SIG-M5 (cell line): ENCODE results near the gene OXNAD1.
A peak's percentile ranks its signal among the peaks of the same experiment; 100 is the strongest.
"Not testable (repeated sequence)": the region's sequence is repeated elsewhere in the genome, so short reads cannot be mapped to it uniquely, and the experiment has no call there.

Source experiments
- DNase-seq: peaks from one replicate; lab custom pipeline; 2025; lab: John Stamatoyannopoulos, UW

Gene OXNAD1

DNA sequence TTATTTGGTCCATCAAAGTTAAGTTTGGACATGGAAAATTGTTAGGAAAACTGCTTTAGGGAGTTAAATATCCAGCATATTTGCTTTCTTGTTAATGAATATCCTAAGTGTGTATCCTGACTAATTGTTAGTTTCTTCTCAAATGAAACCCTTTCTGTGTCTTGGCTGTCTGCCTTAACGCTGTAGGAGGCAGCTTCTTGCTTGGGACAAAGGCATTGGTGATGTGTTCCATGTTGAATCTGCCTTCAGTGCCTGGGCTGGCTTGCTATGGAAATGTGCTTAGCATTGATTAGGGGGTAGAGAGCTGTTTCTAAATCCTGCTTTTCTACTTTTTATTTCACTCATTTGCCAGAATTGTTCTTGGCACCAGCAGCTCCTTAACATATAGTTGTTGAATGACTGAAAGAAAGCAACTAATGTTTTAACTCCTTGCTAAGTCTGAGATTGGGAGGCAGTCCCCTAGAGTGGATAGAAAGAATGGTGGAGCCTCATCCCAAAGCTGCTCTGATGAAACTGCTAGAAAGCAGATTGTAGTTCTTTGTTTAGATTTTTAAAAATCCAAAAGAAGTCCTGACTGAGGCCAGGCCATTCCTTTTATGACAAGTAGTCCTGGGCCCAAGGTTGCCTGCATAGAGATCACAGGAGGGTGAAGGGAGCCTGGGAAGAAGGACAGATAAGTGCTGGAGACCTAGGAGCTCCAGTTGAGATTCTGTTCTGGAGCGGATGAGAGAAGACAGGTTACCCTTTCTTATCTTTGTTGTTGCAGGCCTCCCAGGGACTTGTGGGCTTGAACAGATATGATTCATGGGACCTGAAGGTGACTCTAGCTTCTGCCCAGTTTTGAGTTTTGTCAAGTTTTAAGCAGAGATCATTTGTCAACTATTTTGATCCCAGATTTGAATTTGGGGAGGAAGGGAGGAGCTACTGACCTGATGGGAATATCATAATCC lies 39.3 kb downstream of the OXNAD1 start:
- no peak for DNase-seq

GRCh38 chr3:16305111-16305541 lies 40.1 kb downstream of the OXNAD1 start:
- DNase-seq = no peak

DNA sequence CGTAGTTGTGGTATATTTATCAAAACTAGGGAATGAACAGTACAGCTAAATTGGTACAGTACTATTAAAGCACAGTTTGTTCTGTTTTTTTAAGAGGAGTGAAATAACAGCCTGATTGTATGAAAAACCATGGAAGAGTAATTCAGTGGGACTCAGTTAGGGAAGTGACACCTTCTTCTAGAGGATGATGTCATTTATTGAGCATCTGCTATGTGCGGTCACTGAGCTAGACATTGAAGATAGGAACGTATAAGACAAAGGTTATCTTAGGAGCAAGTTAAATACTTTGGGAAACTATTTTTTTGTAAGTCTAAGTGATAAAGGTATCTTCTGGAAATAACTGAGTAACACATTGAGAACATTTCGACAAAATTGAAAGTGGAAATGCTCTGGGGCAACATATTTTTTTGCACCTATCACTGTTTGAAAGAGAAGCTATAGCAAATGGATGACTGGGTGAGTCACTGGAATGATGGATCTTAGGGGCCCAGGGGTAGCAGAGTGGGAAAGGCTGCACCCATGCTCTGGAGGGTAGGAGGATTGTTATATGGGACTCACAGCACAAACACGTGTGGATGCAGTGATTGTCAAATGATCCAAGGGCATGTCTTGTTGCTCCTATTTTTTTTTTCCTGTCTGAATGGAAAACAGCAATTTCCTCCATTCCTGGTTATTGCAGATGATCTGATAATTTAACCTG lies 43.0 kb downstream of the OXNAD1 start:
- no peak for DNase-seq

DNA sequence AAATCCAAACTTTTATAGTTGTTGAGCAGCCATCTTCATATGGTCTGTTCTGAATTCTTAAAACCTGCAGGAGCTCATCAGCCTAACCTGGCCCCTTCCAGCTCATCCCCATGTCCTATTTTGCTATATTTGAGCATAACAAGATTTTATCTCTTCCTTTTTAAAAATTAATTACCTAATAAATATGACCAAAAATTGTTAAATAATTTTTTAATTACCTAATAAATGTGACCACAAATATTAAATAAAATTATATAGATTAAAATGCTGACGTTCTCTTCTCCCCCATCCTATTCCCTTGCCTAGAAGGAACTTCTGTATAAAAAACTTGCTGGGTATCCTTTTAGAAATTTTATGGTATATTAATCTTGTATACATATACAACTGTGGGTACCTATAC lies 43.7 kb downstream of the OXNAD1 start:
- DNase-seq = no peak

GRCh38 chr3:16309558-16309957 lies 44.5 kb downstream of the OXNAD1 start:
- DNase-seq = no peak

GRCh38 chr3:16310486-16310885 lies 45.5 kb downstream of the OXNAD1 start:
- DNase-seq = not testable (repeated sequence)

- peak; percentile 14 for DNase-seq
Observed at GRCh38 chr3:16311960-16312451, 47.0 kb downstream of the OXNAD1 start.

GRCh38 chr3:16313886-16314645 lies 49.1 kb downstream of the OXNAD1 start:
- no peak for DNase-seq

DNA sequence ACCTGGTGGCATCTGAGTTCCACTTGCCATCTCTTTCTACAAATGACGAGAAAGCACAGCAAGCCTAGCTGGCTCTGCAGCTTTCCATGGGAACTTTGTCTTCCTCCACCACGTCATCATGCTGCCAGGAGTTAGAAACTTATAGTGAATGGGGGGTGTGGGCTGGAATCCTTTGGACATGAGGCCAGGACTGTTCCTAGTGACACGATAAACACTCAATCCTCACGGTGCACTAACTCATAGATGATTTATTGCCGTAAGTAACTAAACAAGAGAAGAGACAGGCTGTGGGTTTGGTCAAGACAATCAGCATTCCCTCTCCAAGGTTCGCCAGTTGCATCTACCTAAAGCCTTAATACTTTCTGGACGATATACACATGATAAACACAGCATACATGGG lies 50.6 kb downstream of the OXNAD1 start:
- no peak for DNase-seq

DNA sequence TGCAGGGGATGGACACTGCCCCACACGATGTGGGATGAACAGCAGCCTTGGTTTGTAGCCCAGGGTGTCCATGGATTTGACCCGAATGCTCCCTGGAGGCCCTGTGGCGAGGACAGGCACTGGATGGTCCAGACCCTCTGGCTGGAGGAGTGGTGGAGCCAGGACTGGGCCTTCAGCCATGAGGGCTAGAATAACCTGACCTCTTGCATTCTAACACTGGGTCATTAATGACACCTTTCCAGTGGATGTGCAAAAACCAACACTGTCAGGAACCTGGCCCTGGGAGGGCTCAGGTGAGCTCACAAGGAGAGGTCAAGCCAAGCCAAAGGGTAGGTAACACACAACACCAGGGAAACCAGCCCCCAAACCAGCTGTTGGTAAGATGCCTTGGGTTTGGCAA lies 51.4 kb downstream of the OXNAD1 start:
- no peak for DNase-seq

GRCh38 chr3:16316847-16317560 lies 52.0 kb downstream of the OXNAD1 start:
- DNase-seq = no peak

DNA sequence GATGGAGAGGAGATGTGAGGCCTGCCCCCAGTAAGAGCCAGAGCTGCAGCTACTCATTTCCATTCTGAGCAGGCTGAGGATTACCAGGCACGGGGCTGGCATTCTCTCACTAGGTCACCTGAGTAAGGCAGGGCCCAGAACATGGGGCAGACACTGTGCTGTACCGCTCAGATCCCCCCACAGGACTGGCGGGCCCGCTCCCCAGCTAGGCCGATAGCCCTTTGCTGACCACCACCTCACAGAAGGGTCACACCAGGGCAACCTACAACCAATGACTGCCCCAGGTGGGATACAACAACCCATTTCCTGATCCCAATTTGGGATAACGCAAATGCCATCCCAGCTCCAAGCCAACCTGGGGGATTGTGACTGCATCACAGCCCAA lies 52.5 kb downstream of the OXNAD1 start:
- DNase-seq = no peak

- DNase-seq = no peak
Observed at GRCh38 chr3:16318176-16318575, 53.2 kb downstream of the OXNAD1 start.

DNA sequence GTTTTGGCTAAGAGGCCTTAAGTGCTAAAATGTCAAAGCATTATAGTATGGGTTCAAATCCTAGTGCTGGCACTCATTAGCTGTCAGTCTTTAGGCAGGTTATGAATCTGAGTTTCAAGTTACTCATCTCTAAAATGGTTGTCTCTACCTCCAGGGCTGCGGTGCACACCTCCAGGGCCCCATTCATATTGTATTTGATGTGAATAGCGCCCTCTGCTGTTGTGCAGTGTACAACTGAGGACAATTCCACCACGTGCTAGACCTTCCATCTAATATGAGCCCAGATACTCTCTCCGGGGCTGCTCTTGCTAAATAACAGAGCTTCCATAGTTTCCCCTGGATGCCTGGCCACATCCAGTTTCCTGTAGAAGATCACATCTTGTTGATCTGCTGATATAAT lies 54.3 kb downstream of the OXNAD1 start:
- DNase-seq = no peak

GRCh38 chr3:16319723-16320122 lies 54.7 kb downstream of the OXNAD1 start:
- no peak for DNase-seq

DNA sequence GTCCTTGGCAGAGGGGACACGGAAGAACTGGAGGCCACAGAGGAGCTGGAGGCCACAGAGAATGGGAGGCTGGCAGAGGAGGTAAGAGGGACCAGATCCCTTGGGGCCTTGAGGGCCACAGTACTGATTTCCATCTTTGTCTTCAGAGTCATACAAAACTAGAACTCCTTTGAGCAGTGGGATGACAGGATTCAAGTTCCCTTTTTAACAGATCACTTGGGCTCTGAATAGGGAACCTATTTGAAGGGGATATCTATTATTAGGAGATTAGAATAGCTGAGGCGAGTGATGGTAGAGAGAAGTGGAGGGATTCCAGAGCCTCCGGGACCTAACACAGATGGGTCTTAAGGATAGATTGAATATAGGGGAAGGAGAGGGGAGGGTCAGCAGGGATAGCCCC lies 55.7 kb downstream of the OXNAD1 start:
- DNase-seq = no peak

GRCh38 chr3:16322189-16322588 lies 57.2 kb downstream of the OXNAD1 start:
- DNase-seq = no peak

GRCh38 chr3:16323737-16324136 lies 58.7 kb downstream of the OXNAD1 start:
- no peak for DNase-seq

- no peak for DNase-seq
Observed at GRCh38 chr3:16325850-16326249, 60.8 kb downstream of the OXNAD1 start.

- DNase-seq = no peak
Observed at GRCh38 chr3:16326724-16327349, 61.8 kb downstream of the OXNAD1 start.

GRCh38 chr3:16328124-16328523 lies 63.1 kb downstream of the OXNAD1 start:
- DNase-seq = no peak
